Measurements from ENCODE around the gene DPP6. TPM values are rescaled to one million over a fixed set of nuclear protein-coding genes. Genes with fewer than 3 reads are reported as not detected.
"Not testable (repeated sequence)": the region's sequence is repeated elsewhere in the genome, so short reads cannot be mapped to it uniquely, and the experiment has no call there.

Gene DPP6
- polyA plus RNA-seq, 4 donors, result 42.7 to 61.2 (median 48.9) TPM

DNA sequence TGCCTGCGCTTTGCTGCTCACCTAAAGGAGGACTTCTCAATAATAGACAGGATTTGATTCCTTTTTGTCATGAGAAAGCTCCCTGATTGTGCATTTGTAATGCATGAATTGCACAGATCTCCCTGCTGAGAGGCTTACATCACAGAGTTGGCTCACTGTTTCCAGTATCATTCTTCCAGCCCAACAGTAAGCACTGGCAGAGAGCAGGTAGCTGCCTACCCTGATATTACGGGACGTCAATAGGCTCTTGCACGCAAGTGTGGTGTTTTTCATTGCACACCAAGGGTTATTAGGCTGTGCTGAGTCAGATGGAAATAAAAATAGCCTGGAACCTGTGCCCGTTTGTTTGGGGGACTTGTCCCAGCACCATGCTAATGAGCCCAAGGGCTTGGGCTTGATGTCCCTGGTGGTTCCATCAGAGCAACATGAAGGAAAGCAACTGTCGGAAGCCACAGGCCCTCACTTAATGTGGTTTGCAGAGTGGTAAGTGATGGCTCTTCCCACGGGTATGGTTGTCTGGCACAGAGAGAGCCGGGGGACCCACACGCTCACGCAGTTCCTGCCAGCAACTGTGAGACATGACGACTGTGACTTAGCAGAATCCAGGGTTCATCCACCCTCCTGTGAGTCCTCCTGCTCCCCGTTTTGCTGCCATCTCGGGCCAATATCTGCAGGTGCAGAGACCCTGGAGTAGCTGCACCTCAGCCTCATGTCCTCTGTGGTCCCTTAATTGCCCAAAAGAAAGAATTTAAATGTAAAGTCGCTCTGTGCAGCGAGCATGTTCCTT lies 20.4 kb downstream of the DPP6 start:
- not testable (repeated sequence) for DNase-seq (ENCODE audit: low read depth in 4 of 4, low spot score in 3 of 4)

DNA sequence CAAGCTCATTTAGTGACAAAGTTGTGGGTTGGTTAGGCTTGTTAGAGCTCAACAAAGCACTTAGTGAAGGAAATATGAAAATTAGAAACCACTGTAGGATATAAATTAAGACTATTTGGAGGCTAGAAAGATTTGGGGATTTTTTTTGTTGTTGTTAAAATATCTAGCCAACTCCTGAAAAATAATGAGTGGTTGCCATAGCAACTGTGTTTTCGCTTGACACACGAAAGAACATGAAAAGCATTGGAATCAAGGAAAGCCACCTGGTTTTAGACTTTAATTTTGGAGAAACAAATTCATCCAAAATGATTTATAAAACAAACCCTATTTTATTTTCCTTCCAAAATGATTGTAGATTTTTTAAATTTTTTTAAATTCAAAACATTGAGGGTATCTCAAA lies 26.3 kb downstream of the DPP6 start:
- DNase-seq (ENCODE audit: low read depth in 4 of 4, low spot score in 3 of 4), result not testable (repeated sequence)

DNA sequence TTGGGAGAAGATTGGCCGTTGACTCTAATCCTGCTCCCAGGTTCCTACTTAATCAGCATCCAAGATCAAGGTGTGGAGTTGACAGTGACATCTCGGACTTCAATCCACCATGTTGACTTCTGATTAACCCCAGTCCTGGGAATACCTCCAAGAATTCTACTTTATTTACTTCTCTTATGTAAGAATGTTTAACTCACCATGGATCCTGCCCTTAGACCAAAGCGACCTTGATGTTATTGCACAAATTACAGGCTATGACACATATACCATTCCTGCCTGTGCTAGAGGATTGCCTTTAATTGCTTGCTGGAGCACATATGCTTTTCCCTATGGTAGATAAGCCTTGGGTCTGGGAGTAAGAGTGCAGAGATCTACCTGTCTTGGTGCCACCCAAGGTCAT lies 28.1 kb downstream of the DPP6 start:
- DNase-seq (ENCODE audit: low read depth in 4 of 4, low spot score in 3 of 4), result not testable (repeated sequence)

DNA sequence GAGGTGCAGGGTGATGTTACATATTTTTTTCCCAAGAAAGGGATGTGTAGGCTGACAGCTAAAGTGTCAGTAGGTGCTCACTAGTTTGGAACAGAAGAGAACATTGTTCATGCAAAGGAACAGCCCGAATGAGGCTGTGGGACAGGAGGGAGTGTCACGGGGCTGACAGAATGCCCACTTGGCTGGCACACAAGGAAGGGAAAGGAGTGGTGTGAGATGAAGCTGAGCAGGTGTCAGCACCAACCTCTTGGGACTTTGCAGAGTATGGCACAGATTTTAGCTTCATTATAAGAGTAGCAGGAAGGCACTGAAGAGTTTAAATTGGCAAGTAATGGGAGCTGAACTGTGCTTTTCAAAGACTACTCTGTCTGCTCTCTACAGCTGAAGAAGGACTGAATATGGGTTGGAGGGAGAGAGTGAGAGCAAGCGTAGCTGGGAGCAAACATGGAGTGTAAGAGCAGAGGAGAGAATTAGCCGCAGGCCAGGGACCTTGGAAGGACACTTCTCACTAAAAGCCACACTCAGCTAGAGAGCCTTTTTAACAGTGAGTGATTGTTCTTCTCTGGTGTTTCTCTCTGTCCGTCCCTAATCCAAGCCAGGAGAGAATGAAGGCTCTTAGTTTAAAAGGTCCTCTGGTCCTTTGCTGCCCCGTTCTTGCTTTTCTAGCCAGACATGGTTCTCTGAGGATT lies 35.0 kb downstream of the DPP6 start:
- not testable (repeated sequence) for DNase-seq (ENCODE audit: low read depth in 4 of 4, low spot score in 3 of 4)

DNA sequence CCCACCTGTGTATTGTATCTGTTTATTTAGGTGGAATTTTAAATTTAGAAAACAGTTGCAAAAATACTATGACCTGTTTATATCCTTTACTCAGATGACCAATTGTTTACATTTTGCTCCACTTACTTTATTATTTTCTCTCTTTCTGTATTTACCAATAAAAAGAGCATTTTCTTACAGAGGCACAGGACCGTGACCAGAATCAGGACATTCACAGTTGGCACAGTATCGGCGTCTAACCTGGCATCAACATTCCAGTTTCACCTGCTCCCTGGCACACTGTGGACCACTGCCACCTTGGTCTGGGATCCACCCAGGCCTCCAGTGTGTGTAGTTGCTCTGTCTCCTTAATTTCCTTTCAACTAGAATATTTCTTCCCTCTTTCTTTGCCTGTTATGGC lies 39.9 kb downstream of the DPP6 start:
- not testable (repeated sequence) for DNase-seq (ENCODE audit: low read depth in 4 of 4, low spot score in 3 of 4)

DNA sequence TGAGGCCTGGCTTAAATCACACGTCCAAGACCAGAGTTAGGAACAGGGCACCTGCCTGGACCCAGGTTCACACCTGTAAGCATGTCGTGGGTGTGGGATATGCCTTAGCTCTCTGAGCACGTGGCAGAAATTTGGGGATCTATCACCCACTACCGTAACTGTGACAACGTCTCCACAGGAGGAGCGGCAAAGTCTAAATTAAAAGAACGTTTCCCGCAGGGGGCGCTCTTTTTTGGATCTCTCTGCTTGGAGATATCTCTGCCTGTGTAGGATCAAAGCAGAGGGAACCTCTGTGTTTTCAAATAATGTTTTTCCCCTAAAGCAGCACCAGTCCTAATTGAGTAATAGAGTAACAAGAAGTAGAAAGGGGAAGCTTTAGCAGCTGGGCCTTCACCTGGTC lies 43.0 kb downstream of the DPP6 start:
- not testable (repeated sequence) for DNase-seq (ENCODE audit: low read depth in 4 of 4, low spot score in 3 of 4)

DNA sequence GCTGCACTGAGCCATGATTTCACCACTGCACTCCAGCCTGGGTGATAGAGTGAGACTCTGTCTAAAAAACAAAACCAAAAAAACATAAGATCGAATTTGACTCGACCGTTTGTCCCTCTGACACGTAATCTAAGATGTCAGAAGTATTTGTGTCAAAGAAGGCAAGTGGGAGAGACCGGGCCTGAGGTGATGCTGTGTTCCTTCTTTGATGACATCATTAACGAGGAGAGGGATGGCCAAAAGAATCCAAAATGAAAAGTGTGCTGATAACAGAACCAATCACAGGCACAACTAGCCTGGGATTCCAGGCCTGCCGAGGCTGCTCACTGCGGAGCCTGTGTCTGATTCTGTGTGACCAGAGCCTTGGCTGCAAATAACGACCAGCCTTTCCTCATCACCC lies 52.9 kb downstream of the DPP6 start:
- not testable (repeated sequence) for DNase-seq (ENCODE audit: low read depth in 4 of 4, low spot score in 3 of 4)

DNA sequence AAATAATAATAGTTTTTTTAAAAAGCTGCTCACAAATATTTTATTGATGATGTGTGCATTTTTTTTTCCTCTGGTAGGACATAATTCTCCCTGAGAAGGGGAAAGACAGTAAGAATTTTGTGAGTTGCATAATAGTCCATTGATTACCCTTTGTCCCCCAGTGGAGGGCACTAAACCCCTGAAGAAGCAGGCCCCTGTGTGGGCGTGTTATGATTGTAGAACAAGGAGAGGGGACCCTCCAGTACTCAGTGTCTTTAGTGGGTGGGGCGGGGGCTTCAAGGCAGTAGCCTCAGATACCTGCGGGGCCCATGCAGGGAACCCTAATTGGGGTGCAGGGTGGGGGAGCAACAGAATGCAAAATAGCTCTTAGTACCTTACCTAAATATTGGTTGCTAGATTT lies 57.4 kb downstream of the DPP6 start:
- DNase-seq (ENCODE audit: low read depth in 4 of 4, low spot score in 3 of 4), result not testable (repeated sequence)

DNA sequence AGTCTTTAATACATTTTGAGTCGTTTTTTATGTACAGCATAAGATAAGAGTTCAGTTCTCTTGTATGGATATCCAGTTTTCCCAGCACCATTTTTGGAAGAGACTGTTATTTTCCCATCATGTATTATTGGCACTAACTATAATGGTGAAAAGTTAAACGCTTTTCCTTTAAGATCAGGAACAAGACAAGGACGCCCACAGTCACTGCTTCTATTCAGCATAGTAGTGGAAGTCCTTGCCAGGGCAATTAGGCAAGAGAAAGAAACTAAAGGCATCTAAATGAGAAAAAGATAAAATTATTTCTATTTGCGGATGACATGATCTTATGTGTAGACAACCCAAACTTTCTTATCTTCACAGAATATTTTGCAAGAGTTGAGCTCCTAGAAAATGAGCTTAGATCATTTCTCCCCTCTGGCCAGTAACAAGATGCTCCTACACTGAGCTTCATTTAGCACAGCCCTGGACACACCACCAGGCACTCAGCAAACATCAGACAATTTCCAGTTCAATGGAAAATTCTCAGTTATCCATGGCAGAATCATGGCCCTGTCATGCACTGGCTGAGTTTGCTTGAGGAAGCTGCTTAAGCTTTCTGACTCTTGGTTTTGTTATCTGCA lies 61.6 kb downstream of the DPP6 start:
- DNase-seq (ENCODE audit: low read depth in 4 of 4, low spot score in 3 of 4), result not testable (repeated sequence)

DNA sequence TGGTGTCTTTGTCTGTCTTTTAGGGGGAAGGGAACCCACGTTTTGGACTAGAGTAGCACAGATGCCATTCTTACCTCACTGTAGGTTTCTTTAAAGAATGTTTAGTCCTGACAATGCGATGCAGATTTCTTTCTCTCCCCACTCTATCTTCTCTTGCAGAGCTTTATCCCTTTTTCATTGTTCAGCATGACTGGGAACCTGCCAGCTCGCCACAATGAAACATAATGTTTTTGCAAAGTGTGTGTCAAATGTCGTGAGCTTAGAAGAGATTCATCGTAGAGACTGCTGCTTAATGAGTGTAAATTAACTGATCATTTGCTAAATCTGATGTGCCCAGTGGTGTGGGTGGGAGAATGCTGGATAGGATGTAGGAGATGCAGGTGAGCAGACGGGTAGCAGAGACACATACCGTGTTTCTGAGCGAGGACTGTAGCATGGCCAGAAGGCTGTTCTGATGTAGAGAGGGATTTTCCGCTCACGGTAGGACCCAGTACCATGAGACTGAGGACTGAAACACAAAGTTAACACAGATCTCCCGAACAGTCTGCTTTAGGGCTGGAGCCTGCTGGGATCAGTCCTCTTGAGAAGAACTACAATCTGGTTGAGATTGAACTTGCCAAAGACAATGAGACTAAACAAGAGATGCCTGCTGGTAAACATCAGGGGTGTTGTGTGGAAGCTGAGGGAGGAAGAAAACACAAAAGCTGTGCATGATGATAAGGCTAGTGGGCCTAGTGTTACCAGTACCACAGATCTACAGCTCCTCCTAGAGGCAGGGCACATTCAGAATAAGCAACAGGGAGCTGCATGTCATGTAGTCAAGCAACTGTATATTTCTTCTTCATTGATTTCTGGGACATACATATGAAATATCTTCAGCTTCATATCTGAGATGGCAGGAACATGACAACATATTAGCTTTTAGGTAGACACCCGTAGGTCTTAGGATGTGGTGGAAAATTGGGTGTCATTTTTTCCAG lies 65.5 kb downstream of the DPP6 start:
- not testable (repeated sequence) for DNase-seq (ENCODE audit: low read depth in 4 of 4, low spot score in 3 of 4)

DNA sequence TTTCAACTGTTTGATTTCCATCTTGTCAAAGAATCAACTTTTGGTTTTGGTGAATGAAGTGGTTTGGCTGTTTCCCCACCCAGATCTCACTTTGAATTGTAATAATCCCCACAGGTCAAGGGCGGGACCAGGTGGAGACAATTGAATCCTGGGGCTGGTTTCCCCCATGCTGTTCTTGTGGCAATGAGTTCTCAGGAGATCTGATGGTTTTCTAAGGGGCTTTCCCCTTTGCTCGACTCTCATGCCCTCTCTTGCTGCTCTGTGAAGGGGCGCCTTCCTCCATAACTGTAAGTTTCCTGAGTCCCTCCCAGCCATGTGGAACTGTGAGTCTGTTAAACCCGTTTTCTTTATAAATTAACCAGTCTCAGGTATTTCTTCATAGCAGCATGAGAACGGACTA lies 68.6 kb downstream of the DPP6 start:
- DNase-seq (ENCODE audit: low read depth in 4 of 4, low spot score in 3 of 4), result not testable (repeated sequence)

DNA sequence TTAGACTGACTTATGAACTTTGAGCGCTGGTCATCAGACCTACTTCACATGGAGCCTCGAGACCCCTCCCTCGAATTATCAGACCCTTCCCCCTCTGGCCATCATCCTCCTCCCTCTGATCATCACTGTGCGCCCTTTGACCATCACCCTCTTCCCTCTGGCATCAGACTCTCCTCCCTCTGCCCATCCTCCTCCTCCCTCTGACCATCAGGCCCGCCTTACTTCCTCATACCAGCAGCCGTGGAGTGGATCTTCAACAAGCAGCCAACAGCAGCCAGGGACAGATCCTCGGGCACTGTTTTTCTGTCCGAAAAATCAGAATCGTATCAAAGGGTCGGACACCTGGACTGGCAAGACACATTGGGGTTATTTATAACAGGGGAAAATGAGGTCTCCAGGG lies 70.5 kb downstream of the DPP6 start:
- not testable (repeated sequence) for DNase-seq (ENCODE audit: low read depth in 4 of 4, low spot score in 3 of 4)

DNA sequence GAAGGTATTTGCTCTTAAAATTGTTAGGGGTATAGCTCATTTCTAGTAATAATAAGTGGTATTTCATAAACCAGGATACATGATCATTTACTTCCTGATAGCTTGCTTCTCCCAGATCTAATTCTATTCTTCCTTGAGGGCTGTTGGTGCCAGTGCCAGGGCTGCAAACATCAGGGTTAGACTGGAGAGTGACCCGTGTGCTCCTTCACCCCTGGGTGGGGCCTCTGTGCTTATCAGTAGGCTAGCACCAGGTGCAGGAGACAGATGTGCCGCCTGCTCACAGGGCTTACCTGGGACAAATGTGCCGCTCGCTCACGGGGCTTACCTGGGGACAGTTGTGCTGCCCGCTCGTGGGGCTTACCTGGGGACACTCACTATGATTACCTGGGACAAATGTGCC lies 71.2 kb downstream of the DPP6 start:
- DNase-seq (ENCODE audit: low read depth in 4 of 4, low spot score in 3 of 4), result not testable (repeated sequence)

DNA sequence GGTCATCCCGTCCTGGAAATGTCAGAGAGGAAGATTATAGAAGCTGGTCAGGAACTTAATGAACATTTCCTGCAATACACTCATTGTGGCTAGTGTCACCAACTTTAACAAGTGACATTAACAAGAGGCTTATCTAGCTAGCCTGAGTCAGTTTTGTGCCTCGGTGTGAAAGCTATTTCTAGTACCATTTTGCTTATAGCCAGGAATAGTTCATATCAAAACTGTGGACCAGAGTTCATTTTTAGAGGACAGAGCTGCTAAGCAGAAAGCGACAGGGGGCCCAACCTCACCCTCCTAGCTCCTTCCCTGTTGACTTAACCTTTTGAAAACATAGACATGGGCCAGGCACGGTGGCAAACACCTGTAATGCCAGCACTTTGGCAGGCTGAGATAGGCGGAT lies 76.9 kb downstream of the DPP6 start:
- DNase-seq (ENCODE audit: low read depth in 4 of 4, low spot score in 3 of 4), result not testable (repeated sequence)

DNA sequence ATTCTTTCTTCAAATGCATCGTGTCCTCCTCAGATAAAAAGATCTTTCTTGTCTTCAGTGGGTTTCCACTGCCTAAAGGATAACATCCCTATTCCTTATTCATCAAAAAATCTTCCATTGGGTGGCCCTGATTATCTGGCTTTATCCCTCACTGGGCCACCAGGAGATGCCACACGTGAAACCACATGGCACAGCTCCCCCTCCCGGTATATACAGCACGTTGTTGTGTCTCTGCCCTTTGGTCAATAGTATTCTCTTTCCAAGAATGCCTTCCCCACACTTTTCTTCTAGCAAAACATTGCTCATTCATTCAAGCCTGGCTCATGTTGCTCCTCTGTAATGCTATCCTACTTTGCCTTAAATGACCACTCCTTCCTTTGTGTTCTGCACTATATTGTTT lies 80.4 kb downstream of the DPP6 start:
- DNase-seq (ENCODE audit: low read depth in 4 of 4, low spot score in 3 of 4), result not testable (repeated sequence)

DNA sequence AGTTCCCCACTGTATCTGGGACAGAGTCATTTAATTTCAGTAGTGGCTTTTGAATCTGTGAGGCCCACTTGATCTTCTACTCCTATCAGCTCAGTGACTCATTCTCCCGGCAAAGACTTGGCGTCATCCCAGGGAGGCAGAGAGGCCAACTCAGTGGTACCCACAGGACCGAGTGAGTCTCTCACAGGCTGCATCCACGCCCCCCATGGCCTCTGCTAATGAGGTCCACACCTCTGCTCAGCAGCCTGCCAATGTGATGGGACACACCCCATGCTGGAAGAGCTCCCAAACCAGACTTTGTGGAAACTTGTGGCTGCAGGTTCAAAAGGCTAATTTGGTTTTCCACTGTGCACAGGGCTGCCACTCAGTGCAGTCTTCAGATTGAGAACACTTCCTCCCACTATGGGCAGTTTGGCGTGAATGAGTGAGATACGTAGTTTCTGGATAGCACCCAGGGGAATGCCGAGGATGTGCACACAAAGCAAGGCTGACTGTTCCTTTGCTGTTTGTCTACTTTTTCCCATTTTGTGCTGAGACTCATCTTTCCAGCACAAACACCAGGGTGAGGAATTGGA lies 81.6 kb downstream of the DPP6 start:
- not testable (repeated sequence) for DNase-seq (ENCODE audit: low read depth in 4 of 4, low spot score in 3 of 4)

DNA sequence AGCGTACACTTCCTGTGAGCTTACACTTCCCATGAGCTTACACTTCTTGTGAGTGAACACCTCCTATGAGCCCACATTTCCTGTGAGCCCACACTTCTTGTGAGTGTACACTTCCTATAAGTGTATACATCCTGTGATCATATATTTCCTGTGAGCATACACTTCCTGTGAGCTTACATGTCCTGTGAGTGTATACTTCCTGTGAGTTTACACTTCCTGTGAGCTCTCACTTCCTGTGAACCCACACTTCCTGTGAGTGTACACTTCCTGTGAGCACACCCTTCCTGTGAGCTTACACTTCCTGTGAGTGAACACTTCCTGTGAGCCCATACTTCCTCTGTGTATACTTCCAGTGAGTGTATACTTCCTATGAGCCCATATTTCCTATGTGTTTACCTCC lies 82.5 kb downstream of the DPP6 start:
- DNase-seq (ENCODE audit: low read depth in 4 of 4, low spot score in 3 of 4), result not testable (repeated sequence)

DNA sequence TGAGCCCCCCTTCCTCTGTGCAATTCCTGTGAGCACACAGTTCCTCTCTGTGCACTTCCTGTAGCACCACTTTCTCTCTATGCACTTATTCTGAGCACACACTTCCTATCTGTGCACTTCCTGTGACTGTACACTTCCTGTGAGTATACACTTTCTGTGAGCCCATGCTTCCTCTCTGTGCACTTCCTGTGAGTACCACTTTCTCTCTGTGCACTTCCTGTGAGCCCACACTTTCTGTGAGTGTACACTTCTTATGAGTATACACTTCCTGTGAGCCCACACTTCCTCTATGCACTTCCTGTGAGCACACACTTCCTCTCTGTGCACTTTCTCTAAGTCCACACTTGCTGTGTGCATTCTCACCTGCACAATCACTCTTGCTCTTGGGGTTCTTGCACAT lies 83.4 kb downstream of the DPP6 start:
- not testable (repeated sequence) for DNase-seq (ENCODE audit: low read depth in 4 of 4, low spot score in 3 of 4)

DNA sequence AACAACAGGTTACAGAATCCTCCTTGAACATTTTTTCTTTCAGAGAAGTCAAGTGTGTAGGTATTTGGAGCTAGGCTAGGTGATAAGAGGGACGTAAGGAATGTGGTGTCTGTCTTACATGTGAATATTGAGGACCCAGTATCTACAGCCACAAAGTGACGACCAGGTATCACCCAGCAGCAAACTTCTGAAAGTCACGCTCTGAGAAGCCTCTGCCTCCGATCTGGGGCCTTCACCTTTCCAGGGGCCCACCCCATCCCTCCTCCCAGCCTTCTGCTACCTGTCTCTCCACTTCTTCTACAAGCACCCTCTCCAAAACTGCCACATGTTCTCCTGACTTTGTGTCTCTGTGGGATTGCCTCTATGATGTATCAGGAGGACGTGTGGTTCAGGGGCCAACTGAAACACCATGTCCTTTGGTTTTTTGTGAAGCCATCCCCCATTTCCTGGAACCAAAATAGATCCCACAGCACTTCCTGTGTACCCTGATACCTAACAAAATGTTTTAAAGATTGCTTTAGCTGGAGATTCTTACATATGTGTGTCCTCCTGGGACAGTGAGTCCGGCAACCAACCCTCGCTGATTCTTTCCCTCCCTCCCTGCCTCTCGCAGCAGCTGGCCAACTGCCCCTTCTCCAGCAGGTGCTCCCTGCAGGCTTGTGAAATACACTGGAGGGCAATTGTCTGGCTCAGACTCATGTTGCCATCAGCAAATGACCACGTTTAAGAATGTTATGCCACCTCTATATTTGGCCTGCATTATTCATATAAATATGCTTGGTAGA lies 93.9 kb downstream of the DPP6 start:
- not testable (repeated sequence) for DNase-seq (ENCODE audit: low read depth in 4 of 4, low spot score in 3 of 4)

All from right renal pelvis (tissue), 4 donors.